GM10266 (cell line): Measurements from ENCODE around the gene PSMA6.
A peak's percentile ranks its signal among the peaks of the same experiment; 100 is the strongest.

Experiments used
- DNase-seq: peaks from one replicate; pipeline ENCODE4 v3.0.0; 2012; ENCODE audit errors: extremely low spot score
- CTCF ChIP-seq: IDR thresholded peaks from 2 replicates; pipeline ENCODE4 v1.5.1; 2012; ENCODE audit warnings: mild to moderate bottlenecking, low read depth; ENCODE audit not compliant: control insufficient read depth, insufficient read depth; ENCODE audit errors: missing control alignments

The PSMA6 gene

GRCh38 chr14:35281341-35281740 lies 10.8 kb upstream of the PSMA6 start:
- no peak for DNase-seq
- TF ChIP-seq CTCF: no peak

- DNase-seq: no peak
- TF ChIP-seq CTCF: no peak
These were observed 7.7 kb upstream of the PSMA6 start for GRCh38 chr14:35284506-35284905.

- DNase-seq: peak; percentile 64
- TF ChIP-seq CTCF: no peak
These were observed 6.8 kb upstream of the PSMA6 start for GRCh38 chr14:35285168-35286002.

GRCh38 chr14:35286003-35286600 lies 6.1 kb upstream of the PSMA6 start:
- no peak for DNase-seq
- TF ChIP-seq CTCF: no peak

GRCh38 chr14:35286707-35287106 lies 5.5 kb upstream of the PSMA6 start:
- DNase-seq: no peak
- TF ChIP-seq CTCF: no peak

- no peak for DNase-seq
- TF ChIP-seq CTCF: no peak
These were observed 4.7 kb upstream of the PSMA6 start for GRCh38 chr14:35287431-35288013.

GRCh38 chr14:35289623-35290022 lies 2.6 kb upstream of the PSMA6 start:
- no peak for TF ChIP-seq CTCF
- DNase-seq: no peak
